WERI-Rb-1 (cell line): ENCODE measurements around the gene GABBR1.

Source experiments
- DNase-seq: peaks from one replicate; pipeline ENCODE4 v3.0.0-alpha.2; 2020
- H3K27ac ChIP-seq: fragments of 250-450 bp; sonication (Bioruptor Pico); 2 replicates; pipeline ENCODE4 v1.5.1; 2020; ENCODE audit warnings: mild to moderate bottlenecking, moderate library complexity
- H3K27me3 ChIP-seq: fragments of 250-450 bp; sonication (Bioruptor Pico); 2 replicates; pipeline ENCODE4 v1.5.1; 2021; ENCODE audit warnings: mild to moderate bottlenecking, low read depth, moderate library complexity; ENCODE audit not compliant: insufficient read depth, severe bottlenecking
- H3K36me3 ChIP-seq: fragments of 250-450 bp; sonication (Bioruptor Pico); 2 replicates; pipeline ENCODE4 v1.5.1; 2020; ENCODE audit warnings: mild to moderate bottlenecking, moderate library complexity
- H3K4me3 ChIP-seq: 2 replicates; pipeline ENCODE4 v1.5.1; 2011; ENCODE audit warnings: low read depth, mild to moderate bottlenecking, control low read depth, low read length
- H3K9me3 ChIP-seq: fragments of 250-450 bp; sonication (Bioruptor Pico); 2 replicates; pipeline ENCODE4 v1.5.1; 2021; ENCODE audit warnings: mild to moderate bottlenecking, moderate library complexity; ENCODE audit not compliant: severe bottlenecking
- TF ChIP-seq, protein P1 (sequence below): IDR thresholded peaks from 2 replicates; pipeline ENCODE4 v1.5.1; 2011; ENCODE audit warnings: low read depth, mild to moderate bottlenecking, control low read depth, inconsistent platforms, low read length

Gene GABBR1

DNA sequence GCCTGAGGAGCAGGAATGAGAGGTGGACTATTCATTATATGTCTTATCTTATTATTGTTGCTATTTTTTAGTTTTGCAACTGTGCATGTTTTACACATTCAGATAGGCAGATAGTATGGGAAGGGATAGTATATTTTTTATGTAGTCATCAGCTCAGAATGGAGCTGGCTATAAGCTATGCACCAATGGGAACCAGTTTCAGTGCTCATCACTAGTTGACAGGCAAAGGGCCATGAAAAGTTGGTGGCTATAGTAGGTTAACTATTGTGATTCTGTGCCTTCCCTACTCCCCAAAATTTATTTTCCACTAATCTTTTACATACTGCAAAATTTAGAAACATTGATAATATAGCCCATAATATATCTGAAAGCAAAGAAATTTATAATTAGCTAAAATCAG lies 68.1 kb downstream of the GABBR1 start:
- H3K9me3 ChIP-seq, result no peaks in the 10 kb centered on the region
- TF ChIP-seq, protein P1, sequence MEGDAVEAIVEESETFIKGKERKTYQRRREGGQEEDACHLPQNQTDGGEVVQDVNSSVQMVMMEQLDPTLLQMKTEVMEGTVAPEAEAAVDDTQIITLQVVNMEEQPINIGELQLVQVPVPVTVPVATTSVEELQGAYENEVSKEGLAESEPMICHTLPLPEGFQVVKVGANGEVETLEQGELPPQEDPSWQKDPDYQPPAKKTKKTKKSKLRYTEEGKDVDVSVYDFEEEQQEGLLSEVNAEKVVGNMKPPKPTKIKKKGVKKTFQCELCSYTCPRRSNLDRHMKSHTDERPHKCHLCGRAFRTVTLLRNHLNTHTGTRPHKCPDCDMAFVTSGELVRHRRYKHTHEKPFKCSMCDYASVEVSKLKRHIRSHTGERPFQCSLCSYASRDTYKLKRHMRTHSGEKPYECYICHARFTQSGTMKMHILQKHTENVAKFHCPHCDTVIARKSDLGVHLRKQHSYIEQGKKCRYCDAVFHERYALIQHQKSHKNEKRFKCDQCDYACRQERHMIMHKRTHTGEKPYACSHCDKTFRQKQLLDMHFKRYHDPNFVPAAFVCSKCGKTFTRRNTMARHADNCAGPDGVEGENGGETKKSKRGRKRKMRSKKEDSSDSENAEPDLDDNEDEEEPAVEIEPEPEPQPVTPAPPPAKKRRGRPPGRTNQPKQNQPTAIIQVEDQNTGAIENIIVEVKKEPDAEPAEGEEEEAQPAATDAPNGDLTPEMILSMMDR, result no peak
- no peak overlapping the region for H3K4me3 ChIP-seq
- H3K36me3 ChIP-seq, result no peaks in the 10 kb centered on the region
- H3K27ac ChIP-seq, result no peak overlapping the region
- no peak for DNase-seq
- peaks cover 97% of the 10 kb centered on the region for H3K27me3 ChIP-seq

DNA sequence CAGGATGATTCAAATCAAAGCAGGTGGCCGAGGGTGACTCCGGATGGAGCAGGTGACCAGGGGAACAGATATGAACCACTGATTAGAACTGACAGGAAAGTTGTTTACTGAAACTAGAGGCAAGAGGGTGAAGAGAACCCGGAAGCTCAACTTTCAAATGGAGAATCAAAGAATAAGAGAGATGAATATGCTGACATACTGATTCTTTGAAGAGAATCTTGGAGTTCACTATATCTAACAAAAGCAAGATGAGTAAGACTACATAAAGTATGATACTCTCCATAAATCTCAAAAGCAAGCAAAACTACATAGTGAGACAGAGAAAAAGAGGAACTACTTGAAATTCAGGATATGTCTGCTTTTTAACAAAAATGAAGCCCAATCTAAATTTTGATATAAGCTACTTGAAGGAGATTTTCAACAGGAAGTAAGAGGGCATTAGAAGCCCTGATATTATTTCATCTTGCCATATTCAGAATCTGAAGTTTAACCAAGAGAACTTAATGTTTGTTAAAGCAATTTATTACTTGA lies 69.5 kb downstream of the GABBR1 start:
- no peaks in the 10 kb centered on the region for H3K9me3 ChIP-seq
- H3K36me3 ChIP-seq, result no peaks in the 10 kb centered on the region
- peaks cover 100% of the 10 kb centered on the region for H3K27me3 ChIP-seq
- H3K27ac ChIP-seq, result no peak overlapping the region
- no peak for DNase-seq
- no peak overlapping the region for H3K4me3 ChIP-seq
- TF ChIP-seq, protein P1, result no peak

DNA sequence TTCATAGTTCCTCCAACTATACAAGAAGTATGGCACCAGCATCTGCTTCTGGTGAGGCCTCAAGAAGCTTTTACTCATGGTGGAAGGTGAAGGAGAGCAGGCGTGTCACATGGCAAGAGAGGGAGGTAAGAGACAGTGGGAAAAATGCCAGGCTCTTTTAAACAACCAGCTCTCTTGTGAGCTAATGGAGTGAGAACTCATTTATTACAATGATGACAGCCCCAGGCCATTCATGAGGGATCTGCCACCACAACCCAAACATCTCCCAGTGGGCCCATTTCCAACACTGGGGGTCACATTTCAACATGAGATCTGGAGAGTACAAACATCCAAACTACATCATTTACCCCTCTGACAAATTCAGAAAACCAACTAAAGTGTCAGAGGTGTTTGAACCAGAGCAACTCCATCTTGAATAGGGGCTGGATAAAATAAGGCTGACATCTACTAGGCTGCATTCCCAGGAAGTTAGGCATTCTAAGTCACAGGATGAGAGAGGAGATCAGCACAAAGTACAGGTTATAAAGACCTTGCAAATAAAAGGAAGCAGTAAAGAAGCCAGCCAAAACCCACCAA lies 71.3 kb downstream of the GABBR1 start:
- DNase-seq, result no peak
- Histone ChIP-seq H3K4me3 (no peak overlapping the region), H3K27me3 (peaks cover 100% of the 10 kb centered on the region), H3K27ac (no peak overlapping the region), H3K36me3 (no peaks in the 10 kb centered on the region), H3K9me3 (no peaks in the 10 kb centered on the region)
- TF ChIP-seq, protein P1, result no peak

DNA sequence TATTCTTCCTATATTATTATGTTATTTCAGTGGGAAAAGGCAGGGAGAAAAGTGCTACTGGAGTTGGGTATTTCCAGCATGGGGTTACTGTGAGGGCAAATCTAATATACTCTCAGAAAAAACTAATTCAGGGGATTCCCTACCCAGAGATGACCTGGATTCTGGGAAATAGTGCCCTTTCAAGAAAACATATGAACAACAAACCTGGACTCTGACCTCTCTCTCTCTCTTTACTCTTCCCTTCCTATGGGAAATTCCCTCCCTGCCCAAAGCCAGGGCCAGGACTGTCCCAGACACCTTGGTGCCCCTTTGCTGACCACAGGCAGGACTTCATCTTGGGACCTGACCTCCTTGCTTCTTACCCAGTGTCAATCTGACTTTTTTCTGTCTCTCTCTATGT lies 71.9 kb downstream of the GABBR1 start:
- H3K4me3 ChIP-seq, result no peak overlapping the region
- H3K27me3 ChIP-seq, result peaks cover 100% of the 10 kb centered on the region
- no peaks in the 10 kb centered on the region for H3K9me3 ChIP-seq
- no peak for DNase-seq
- TF ChIP-seq, protein P1, result no peak
- no peaks in the 10 kb centered on the region for H3K36me3 ChIP-seq
- no peak overlapping the region for H3K27ac ChIP-seq

- no peak for DNase-seq
- Histone ChIP-seq H3K27ac (no peak within 1 kb of the TSS), H3K9me3 (peaks cover 5% of the 10 kb centered on the region), H3K36me3 (no peaks in the 10 kb centered on the region), H3K4me3 (no peak within 1 kb of the TSS), H3K27me3 (peaks cover 100% of the 10 kb centered on the region)
- TF ChIP-seq, protein P1, result no peak
Measured at GRCh38 chr6:29559524-29560287, 73.3 kb downstream of the GABBR1 start, which contains the start of gene UBD. TSS of gene UBD (minus strand) at chr6:29559732. CDS start at chr6:29559701, 31 bp downstream.
